Endothelial cell of umbilical vein (primary cell): ENCODE measurements around the gene RSPO3. TPM values are rescaled to one million over a fixed set of nuclear protein-coding genes. Genes with fewer than 3 reads are reported as not detected.

Experiments
- BruUV-seq: library from RNA; stranded (reverse); fragments of 400-500 nt; replicated peaks from 2 replicates; lab custom pipeline; 2021; lab: Mats Ljungman, UMichigan
- CTCF ChIA-PET: fragments of 300-600, 350-600 bp; sonication (Branson Sonifier 250); formaldehyde crosslinking; loops from one replicate; lab custom pipeline; 2021; ENCODE audit warnings: antibody characterized with exemption, inconsistent platforms; lab: Charles Lee
- POLR2A ChIA-PET: fragments of 300-600, 350-600 bp; sonication (Branson Sonifier 250); formaldehyde crosslinking; loops from one replicate; lab custom pipeline; 2021; ENCODE audit warnings: antibody characterized with exemption, inconsistent platforms; lab: Charles Lee
- DNase-seq: peaks from one replicate; pipeline ENCODE4 v3.0.0-alpha.2; 2011; ENCODE audit warnings: low read depth, low spot score
- FAIRE-seq: peaks from 2 replicates; lab custom pipeline; 2011; peaks lifted over from hg19 to GRCh38; lab: Jason Lieb, UNC
- H2AFZ ChIP-seq: 2 replicates; pipeline ENCODE4 v1.6.0; 2012; ENCODE audit warnings: low read depth, low read length, control low read depth, inconsistent platforms
- H3K27ac ChIP-seq: 2 replicates; pipeline ENCODE4 v1.5.1; 2011; ENCODE audit warnings: low read depth, mild to moderate bottlenecking, control low read depth, low read length, moderate library complexity; ENCODE audit not compliant: insufficient read depth
- H3K27me3 ChIP-seq, 2 experiments: 2 replicates each; pipeline versions ENCODE4 v1.6.0 to v1.6.1; 2011; ENCODE audit warnings: low read length in 2 of 2, mixed read lengths in 1 of 2; ENCODE audit not compliant: control insufficient read depth in 2 of 2, insufficient read depth in 2 of 2
- H3K36me3 ChIP-seq, 2 experiments: 2 replicates in 1 of 2; 3 replicates in 1 of 2; pipeline ENCODE4 v1.5.1; 2011; ENCODE audit warnings: low read length in 2 of 2, mild to moderate bottlenecking in 1 of 2, moderate library complexity in 1 of 2; ENCODE audit not compliant: control insufficient read depth in 2 of 2, insufficient read depth in 2 of 2; ENCODE audit errors: extremely low read depth in 1 of 2
- H3K4me1 ChIP-seq: 3 replicates; pipeline ENCODE4 v1.5.1; 2011; ENCODE audit warnings: mild to moderate bottlenecking, low read length; ENCODE audit not compliant: control insufficient read depth, insufficient read depth; ENCODE audit errors: extremely low read depth
- H3K4me2 ChIP-seq: 2 replicates; pipeline ENCODE4 v1.6.1; 2011; ENCODE audit warnings: low read length, control low read depth, mixed read lengths; ENCODE audit not compliant: insufficient read depth
- H3K4me3 ChIP-seq, 3 experiments: fragments of 200-600 bp in 1 of 3; sonication (generic), shearing (Covaris generic) in 1 of 3; replicated peaks in 1 of 3; 2 replicates each; pipeline ENCODE4 v1.5.1; 2011 to 2016; ENCODE audit warnings: control low read depth in 3 of 3, low read length in 3 of 3, mild to moderate bottlenecking in 2 of 3, inconsistent platforms in 1 of 3, low read depth in 1 of 3, moderate library complexity in 1 of 3; ENCODE audit not compliant: insufficient read depth in 1 of 3
- H3K79me2 ChIP-seq: 2 replicates; pipeline ENCODE4 v1.6.0; 2012; ENCODE audit warnings: low read length, inconsistent platforms; ENCODE audit not compliant: control insufficient read depth, insufficient read depth
- H3K9ac ChIP-seq: replicated peaks from 2 replicates; pipeline ENCODE3; 2011; ENCODE audit warnings: low read length, control low read depth; ENCODE audit not compliant: insufficient read depth; ENCODE audit errors: extremely low read depth
- H3K9me1 ChIP-seq: replicated peaks from 3 replicates; pipeline ENCODE4 v1.6.0; 2011; ENCODE audit warnings: mild to moderate bottlenecking, low read length; ENCODE audit not compliant: control insufficient read depth, insufficient read depth; ENCODE audit errors: extremely low read depth
- H3K9me3 ChIP-seq: replicated peaks from 2 replicates; pipeline ENCODE4 v1.5.1; 2012; ENCODE audit warnings: low read length, inconsistent platforms; ENCODE audit not compliant: control insufficient read depth, insufficient read depth
- H4K20me1 ChIP-seq: replicated peaks from 2 replicates; pipeline ENCODE3; 2011; ENCODE audit warnings: mild to moderate bottlenecking, low read length; ENCODE audit not compliant: control insufficient read depth, insufficient read depth; ENCODE audit errors: extremely low read depth
- CTCF ChIP-seq, 2 donors: IDR thresholded peaks; 1 replicate in 1 of 2; 2 replicates in 1 of 2; pipeline ENCODE4 v1.5.1; 2011; ENCODE audit warnings: low read length in 2 of 2, mild to moderate bottlenecking in 2 of 2, moderate library complexity in 2 of 2, control low read depth in 1 of 2, inconsistent platforms in 1 of 2, low read depth in 1 of 2; ENCODE audit not compliant: insufficient read depth in 1 of 2; ENCODE audit errors: extremely low read depth in 1 of 2
- FOS ChIP-seq: IDR thresholded peaks from 2 replicates; pipeline ENCODE4 v1.6.1; 2011; ENCODE audit warnings: mild to moderate bottlenecking, low read length, moderate library complexity, borderline replicate concordance; ENCODE audit not compliant: insufficient read depth
- JUN ChIP-seq: IDR thresholded peaks from 2 replicates; pipeline ENCODE4 v1.6.1; 2011; ENCODE audit warnings: borderline replicate concordance, low read depth; ENCODE audit not compliant: insufficient read length, insufficient read depth
- MAX ChIP-seq: IDR thresholded peaks from 2 replicates; pipeline ENCODE4 v1.6.1; 2011; ENCODE audit not compliant: insufficient read depth, insufficient read length
- POLR2AphosphoS5 ChIP-seq: IDR thresholded peaks from 2 replicates; pipeline ENCODE4 v1.6.1; 2012; ENCODE audit warnings: low read depth, mild to moderate bottlenecking, control low read depth, low read length, moderate library complexity; ENCODE audit not compliant: insufficient read depth
- dilution Hi-C: fragments of 300-500 bp; cut with MboI; formaldehyde crosslinking; loops from one replicate; pipeline ENCODE4 v1.15.0; 2019; ENCODE audit warnings: low sequenced_read_pairs; ENCODE audit not compliant: extremely low pct_ligation_motif_present
- intact Hi-C: fragments of 100-400 bp; cut with micrococcal nuclease; formaldehyde crosslinking; loops from one replicate; pipeline ENCODE4 v1.10.0; 2022
- polyA plus RNA-seq, 4 experiments: library from polyadenylated mRNA; depleted of rRNA in 3 of 4; stranded (reverse) in 3 of 4; unstranded in 1 of 4; fragments of >200 nt; gene quantifications; 2 replicates each; pipeline versions ENCODE4 v1.2.1 to v1.2.3, GENCODE V29; 2011 to 2012; ENCODE audit warnings: missing spikeins in 1 of 4
- total RNA-seq: library from RNA; stranded (reverse); gene quantifications from 2 replicates; pipeline ENCODE4 v1.2.3, GENCODE V29; 2021

RSPO3 gene
- total and polyA plus RNA-seq, 2 donors (not counting 3 experiments of a cell fraction or from before 2014, with no cell fraction given) = 1.8 to 11.1 TPM

DNA sequence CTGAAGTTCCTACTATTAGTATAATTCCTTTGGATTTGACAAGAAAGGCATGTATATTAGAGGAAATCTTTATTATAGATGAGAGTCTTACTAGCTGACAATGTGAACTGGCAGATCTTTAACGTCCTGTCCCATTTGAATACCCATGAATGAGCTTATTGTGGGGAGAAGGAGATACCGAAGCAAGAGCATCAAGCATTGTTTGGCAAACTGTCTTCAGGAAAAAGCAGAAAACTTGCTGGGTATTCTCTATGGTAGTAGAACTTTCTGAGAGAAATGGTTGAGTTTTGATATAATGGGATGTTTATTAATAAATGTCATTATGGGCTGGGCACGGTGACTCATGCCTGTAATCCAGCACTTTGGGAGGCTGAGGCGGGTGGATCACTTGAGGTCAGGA, 18.3 kb downstream of the RSPO3 start:
- dilution Hi-C loops (no loop called here), intact Hi-C loops (no loop called here)
- Histone ChIP-seq H3K4me2 (no peak overlapping the region), H3K9me3 (no peaks in the 10 kb centered on the region), H3K9ac (no peak overlapping the region), H3K4me3 (no peak overlapping the region), H3K79me2 (no peaks in the 10 kb centered on the region), H2AFZ (no peak overlapping the region), H3K27me3 (no peaks in the 10 kb centered on the region), H3K9me1 (no peaks in the 10 kb centered on the region), H4K20me1 (no peaks in the 10 kb centered on the region), H3K27ac (no peak overlapping the region), H3K36me3 (no peaks in the 10 kb centered on the region), H3K4me1 (peaks cover 16% of the 10 kb centered on the region)
- CTCF ChIA-PET = interaction anchor here (1.5 kb wide), 1 partner anchor 10 kb away, joined by 7 read pairs; no protein-coding TSS in a partner anchor
- DNase-seq (no peak), FAIRE-seq (no peak)
- POLR2A ChIA-PET = no interaction called here
- no peak for TF ChIP-seq FOS
- no peak for TF ChIP-seq POLR2AphosphoS5
- no peak for TF ChIP-seq JUN
- no peak for TF ChIP-seq MAX
- TF ChIP-seq CTCF (IDR thresholded peaks at IDR 0.05; ENCODE audit: extremely low read depth in 1 of 2, insufficient read depth in 1 of 2, low read depth in 1 of 2, low read length in 2 of 2) = no peak
- BruUV-seq = no TSS peak
